ENCODE results near the gene ZFP37. TPM values are rescaled to one million over a fixed set of nuclear protein-coding genes. Genes with fewer than 3 reads are reported as not detected.

The ZFP37 gene
- total RNA-seq, 1 donor from 2014 or later = 0.77 TPM

Other genes starting within 250 kb of the ZFP37 start
- gene SLC46A2, start 165.8 kb downstream of the ZFP37 start, total RNA-seq = not detected in 2 replicates
- gene ZNF883, start 44.5 kb downstream of the ZFP37 start, total RNA-seq = 0.13 and 0.38 TPM in 2 replicates
- 6.4 and 10.1 TPM in 2 replicates for gene SLC31A2, start 94.3 kb upstream of the ZFP37 start, total RNA-seq
- gene FKBP15, start 164.6 kb upstream of the ZFP37 start, total RNA-seq = 12.3 and 15.4 TPM in 2 replicates
- gene SLC31A1, start 164.8 kb upstream of the ZFP37 start, total RNA-seq = 13.9 and 15.7 TPM in 2 replicates
- gene CDC26, start 218.8 kb upstream of the ZFP37 start, total RNA-seq = 21.5 and 32.1 TPM in 2 replicates
- 21.8 and 21.9 TPM in 2 replicates for gene PRPF4, start 218.9 kb upstream of the ZFP37 start, total RNA-seq
- gene RNF183, start 246.7 kb upstream of the ZFP37 start, total RNA-seq = not detected in 2 replicates

Measured in dermis microvascular lymphatic vessel endothelial cell (primary cell).